Neural crest cell (in vitro differentiated cells): ENCODE measurements around the gene SERF1B. TPM values are rescaled to one million over a fixed set of nuclear protein-coding genes. Genes with fewer than 3 reads are reported as not detected.
"Not testable (repeated sequence)": the region's sequence is repeated elsewhere in the genome, so short reads cannot be mapped to it uniquely, and the experiment has no call there.

Experiments used
- DNase-seq: peaks from one replicate; pipeline ENCODE4 v3.0.0; 2021; ENCODE audit warnings: low read depth, mixed read lengths, low spot score
- H3K27ac Mint-ChIP-seq: one replicate; pipeline ENCODE4 v1.8.0; 2021; ENCODE audit warnings: mild to moderate bottlenecking, mixed read lengths; ENCODE audit not compliant: unreplicated experiment
- H3K27me3 Mint-ChIP-seq: 2 replicates; pipeline ENCODE4 v1.8.0; 2021; ENCODE audit warnings: low read depth, mild to moderate bottlenecking, mixed read lengths
- H3K36me3 Mint-ChIP-seq: 2 replicates; pipeline ENCODE4 v1.8.0; 2021; ENCODE audit warnings: low read depth, mild to moderate bottlenecking, mixed read lengths
- H3K4me1 Mint-ChIP-seq: 2 replicates; pipeline ENCODE4 v1.8.0; 2021; ENCODE audit warnings: mixed read lengths
- H3K4me3 Mint-ChIP-seq: one replicate; pipeline ENCODE4 v1.8.0; 2021; ENCODE audit warnings: mild to moderate bottlenecking, mixed read lengths
- H3K9me3 Mint-ChIP-seq: 2 replicates; pipeline ENCODE4 v1.8.0; 2021; ENCODE audit warnings: mixed read lengths
- long read RNA-seq: library from polyadenylated mRNA; unstranded; transcript quantifications from one replicate; pipeline ENCODE4 v2.0.0, GENCODE V29; 2020
- total RNA-seq: library from RNA; stranded (reverse); gene quantifications from 2 replicates; pipeline ENCODE4 v1.2.1, GENCODE V29; 2021

Gene SERF1B
- 44.3 and 53.2 TPM in 2 replicates for total RNA-seq
- long read RNA-seq, transcript SERF1B-202 (3 exons, 703 nt), result major isoform, 8 of 16 reads
- long read RNA-seq, partial matches to known transcripts, result 0 of 16 reads
- long read RNA-seq, other reads (novel, unspliced or antisense), result 4 of 16 reads

DNA sequence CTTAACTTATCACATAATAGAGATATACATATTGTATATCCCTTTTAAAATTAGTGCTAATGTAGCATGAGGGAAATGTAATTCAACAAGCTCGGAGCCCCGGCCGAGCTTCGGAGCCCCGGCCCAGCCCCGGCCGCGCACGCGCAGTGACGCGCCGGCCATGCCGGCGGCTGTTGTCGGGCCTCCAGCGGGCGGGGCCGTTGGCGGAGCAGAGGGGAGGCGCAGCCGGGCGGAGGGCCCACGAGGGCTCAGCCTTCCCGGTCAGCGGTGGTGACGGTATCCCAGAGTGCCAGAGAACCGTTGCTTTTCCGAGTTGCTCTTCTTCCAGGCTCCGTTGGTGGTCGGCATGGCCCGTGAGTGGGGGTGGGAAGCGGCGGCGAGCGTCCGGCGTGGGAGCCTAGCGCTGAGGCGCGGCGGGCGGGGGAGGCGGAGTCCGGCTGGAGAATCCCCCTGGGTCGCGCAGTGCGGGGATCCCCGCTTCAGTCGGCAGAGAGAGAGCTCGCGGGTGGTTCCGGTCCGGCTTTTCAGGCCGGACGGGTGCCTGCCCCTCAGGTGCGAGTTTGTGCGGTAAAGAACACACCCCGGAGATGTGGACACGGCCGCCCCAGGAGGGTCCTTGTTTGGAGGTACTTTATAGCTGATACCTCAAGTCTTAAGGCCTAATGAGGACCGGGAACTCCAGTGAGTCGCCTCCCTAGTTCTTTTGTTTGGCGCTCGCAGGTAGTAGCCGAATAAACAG is at the start of gene SERF1B:
Gene SERF1B (plus strand): TSS at position 146 of the 739 bp plus-strand sequence. CDS start 201 bp downstream, at position 347.
- not testable (repeated sequence) for H3K27me3 Mint-ChIP-seq, H3K4me3 Mint-ChIP-seq, DNase-seq, H3K27ac Mint-ChIP-seq, H3K4me1 Mint-ChIP-seq, H3K9me3 Mint-ChIP-seq, H3K36me3 Mint-ChIP-seq

DNA sequence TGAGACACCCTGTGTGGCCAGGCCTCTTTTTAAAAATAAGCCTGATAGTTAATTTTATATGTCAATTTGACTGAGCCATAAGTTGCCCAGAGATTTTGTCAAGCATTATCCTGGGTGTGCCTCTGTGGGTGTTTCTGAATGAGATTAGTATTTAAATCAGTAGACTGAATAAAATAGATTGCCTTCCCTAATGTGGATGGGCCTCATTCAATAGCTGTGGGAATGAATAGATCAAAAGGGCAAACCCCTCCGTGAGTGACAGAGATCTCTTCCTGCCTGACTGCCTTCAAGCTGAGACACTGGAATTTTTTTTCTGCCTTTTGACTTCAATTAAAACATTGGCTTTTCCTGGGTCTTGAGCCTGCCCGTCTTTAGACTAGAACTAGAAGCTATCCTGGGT is 33.3 kb upstream of the SERF1B start:
- H3K36me3 Mint-ChIP-seq, H3K27ac Mint-ChIP-seq, H3K9me3 Mint-ChIP-seq, H3K4me1 Mint-ChIP-seq, H3K27me3 Mint-ChIP-seq, H3K4me3 Mint-ChIP-seq, DNase-seq: not testable (repeated sequence)

DNA sequence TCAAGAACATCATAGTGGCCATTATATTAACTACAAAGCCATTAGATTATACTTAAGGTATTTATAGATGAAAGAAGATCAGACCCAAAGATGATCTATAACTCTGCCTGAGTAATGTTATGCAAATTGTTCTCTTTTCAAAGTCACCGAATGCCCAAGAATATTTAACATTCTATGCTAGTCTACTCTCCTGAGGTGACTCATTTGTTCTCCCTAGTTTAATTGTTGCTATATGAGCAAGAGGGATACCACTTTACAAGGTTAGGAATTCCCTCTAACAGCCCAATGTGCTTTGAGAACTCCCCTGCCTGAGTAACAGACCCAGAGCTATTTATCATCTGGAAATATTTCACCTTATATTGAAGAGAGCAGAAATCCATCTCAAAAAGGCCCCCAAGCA is 29.5 kb upstream of the SERF1B start:
- not testable (repeated sequence) for H3K9me3 Mint-ChIP-seq, DNase-seq, H3K4me3 Mint-ChIP-seq, H3K36me3 Mint-ChIP-seq, H3K27ac Mint-ChIP-seq, H3K4me1 Mint-ChIP-seq, H3K27me3 Mint-ChIP-seq

DNA sequence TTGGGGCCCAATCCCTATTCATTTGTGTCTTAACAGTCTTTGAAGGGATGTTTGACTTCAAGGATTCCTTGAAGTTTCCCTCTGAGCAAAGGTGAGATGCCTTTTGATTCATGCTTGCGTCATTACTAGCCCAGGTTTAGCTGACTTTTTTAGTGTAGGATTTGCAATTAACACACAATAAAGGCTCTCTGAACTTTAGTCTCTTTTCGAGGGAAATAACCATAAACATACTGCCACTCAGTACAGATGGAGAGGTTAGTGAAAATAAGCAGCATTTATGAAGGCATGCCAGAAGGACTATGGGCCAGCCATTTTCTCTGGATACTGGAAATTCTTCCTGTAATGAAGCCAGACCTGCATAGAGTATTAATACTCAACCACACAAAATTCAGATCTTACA is 4.4 kb upstream of the SERF1B start:
- not testable (repeated sequence) for H3K9me3 Mint-ChIP-seq, H3K27ac Mint-ChIP-seq, H3K4me3 Mint-ChIP-seq, H3K27me3 Mint-ChIP-seq, H3K4me1 Mint-ChIP-seq, H3K36me3 Mint-ChIP-seq, DNase-seq

DNA sequence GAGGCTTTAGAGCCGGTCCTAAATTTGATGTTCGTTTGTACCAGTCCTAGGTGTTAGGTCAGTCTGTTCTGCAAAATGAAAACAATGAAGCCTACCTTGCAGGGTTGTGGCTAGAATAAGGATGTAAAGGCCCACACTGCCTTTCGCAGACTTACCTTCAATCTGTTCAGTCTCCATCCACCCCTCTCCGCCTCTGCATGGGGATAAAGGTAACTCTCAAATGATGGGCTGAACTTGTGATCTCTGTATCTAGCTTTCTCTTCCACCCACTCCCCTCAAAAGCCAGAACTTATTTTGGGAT is 744 bp downstream of the SERF1B start:
- H3K9me3 Mint-ChIP-seq, DNase-seq, H3K27me3 Mint-ChIP-seq, H3K4me3 Mint-ChIP-seq, H3K4me1 Mint-ChIP-seq, H3K36me3 Mint-ChIP-seq, H3K27ac Mint-ChIP-seq: not testable (repeated sequence)

DNA sequence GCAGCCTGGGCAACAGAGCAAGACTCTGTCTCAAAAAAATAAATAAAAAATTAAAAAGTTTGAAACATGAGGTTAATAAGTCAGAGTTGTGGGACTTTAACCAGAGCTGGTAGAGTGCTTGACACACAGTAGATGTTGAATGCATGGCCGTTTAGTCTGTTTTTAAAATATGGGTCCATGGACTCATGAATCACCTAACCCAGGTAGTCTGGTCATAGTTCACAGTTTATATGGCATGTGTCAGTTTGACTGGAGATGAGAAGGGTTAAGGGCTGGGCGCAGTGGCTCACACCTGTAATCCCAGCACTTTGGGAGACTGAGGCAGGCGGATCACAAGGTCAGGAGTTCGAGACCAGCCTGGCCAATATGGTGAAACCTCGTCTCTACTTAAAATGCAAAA is 6.2 kb downstream of the SERF1B start:
- DNase-seq, H3K27ac Mint-ChIP-seq, H3K4me1 Mint-ChIP-seq, H3K9me3 Mint-ChIP-seq, H3K27me3 Mint-ChIP-seq, H3K4me3 Mint-ChIP-seq, H3K36me3 Mint-ChIP-seq: not testable (repeated sequence)

DNA sequence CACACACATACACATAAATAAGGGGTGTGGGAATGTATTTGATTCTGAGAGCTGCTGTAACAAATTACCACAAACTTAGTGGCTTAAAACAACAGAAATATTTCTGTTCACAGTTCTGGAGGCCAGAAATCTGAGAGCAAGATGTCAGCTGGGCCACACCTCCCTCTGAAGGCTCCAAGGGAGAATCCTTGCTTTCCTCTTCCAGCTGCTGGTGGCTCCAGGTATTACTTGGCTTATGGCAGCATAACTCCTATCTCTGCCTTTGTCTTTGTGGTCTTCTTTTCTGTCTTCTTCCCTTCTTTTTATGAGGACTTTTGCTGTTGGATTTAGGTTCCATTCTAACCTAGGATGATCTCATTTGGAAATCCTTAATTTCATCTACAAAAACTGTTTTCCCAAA is 16.4 kb downstream of the SERF1B start:
- H3K27ac Mint-ChIP-seq, H3K4me3 Mint-ChIP-seq, H3K27me3 Mint-ChIP-seq, H3K36me3 Mint-ChIP-seq, H3K9me3 Mint-ChIP-seq, H3K4me1 Mint-ChIP-seq, DNase-seq: not testable (repeated sequence)

DNA sequence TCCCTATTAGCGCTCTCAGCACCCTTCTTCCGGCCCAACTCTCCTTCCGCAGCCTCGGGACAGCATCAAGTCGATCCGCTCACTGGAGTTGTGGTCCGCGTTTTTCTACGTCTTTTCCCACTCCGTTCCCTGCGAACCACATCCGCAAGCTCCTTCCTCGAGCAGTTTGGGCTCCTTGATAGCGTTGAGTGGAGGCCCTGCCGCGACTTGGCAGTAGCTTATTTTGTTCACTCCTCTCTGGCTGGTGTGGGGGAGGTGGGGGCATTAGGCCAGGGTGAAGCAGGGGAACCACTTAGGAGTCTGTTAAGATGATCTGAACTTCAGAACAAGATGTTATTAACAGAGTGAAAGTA is 24.7 kb downstream of the SERF1B start:
- not testable (repeated sequence) for H3K27me3 Mint-ChIP-seq

DNA sequence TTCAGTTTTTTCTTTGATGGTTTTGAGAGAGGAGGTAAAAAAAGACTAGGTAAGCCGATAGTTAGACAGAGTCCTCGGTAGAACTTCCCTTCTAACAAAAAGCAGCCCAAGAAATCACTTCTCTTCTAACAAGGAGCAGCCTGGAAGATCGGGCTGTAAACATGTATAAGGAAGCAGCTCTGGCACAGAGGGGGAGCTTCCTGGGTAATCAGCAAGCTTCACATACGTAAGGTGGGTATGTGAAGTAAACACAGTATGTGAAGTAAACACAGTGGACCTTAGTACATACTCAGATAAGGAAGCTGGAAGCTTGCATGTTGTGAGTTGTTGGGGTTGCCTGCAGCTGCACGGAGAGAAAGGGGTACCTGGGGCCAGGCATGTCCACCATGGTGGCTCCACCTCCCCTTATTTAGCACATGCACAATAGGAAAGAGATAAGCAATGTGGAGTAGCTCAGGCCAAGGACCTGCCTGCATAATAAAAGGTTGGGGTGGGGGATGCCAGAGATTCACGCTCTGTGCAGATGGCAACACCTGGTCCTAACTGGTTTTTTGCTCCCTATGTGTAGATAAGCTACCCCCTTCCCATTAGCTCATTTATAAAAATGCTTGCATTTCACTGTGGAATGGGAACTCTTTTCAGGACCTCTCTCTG is 31.4 kb downstream of the SERF1B start:
- DNase-seq, H3K27ac Mint-ChIP-seq, H3K4me1 Mint-ChIP-seq, H3K36me3 Mint-ChIP-seq, H3K27me3 Mint-ChIP-seq, H3K9me3 Mint-ChIP-seq, H3K4me3 Mint-ChIP-seq: not testable (repeated sequence)

More for the DNA sequence above, 24.7 kb downstream of the SERF1B start:
- not testable (repeated sequence) for H3K4me1 Mint-ChIP-seq, DNase-seq, H3K9me3 Mint-ChIP-seq, H3K27ac Mint-ChIP-seq, H3K4me3 Mint-ChIP-seq, H3K36me3 Mint-ChIP-seq

DNA sequence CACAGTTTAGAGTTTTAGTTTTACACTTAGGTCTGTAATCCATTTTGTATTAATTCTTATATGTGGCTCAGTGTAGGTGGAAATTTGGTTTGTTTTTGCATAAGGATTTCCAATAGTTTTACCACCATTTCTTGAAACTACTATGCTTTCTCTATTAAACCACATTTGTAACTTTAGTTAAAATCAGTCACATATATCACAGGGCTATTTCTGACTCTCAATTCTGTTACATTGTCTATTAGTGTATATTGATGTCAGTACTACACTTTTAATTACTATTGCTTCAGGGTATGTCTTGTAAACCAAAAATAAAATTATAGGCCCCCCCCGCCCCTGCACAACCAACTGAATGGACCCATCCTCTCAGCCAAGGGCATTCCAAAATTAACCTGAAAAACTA is 32.1 kb downstream of the SERF1B start:
- H3K27ac Mint-ChIP-seq, DNase-seq, H3K4me3 Mint-ChIP-seq, H3K27me3 Mint-ChIP-seq, H3K4me1 Mint-ChIP-seq, H3K36me3 Mint-ChIP-seq, H3K9me3 Mint-ChIP-seq: not testable (repeated sequence)

DNA sequence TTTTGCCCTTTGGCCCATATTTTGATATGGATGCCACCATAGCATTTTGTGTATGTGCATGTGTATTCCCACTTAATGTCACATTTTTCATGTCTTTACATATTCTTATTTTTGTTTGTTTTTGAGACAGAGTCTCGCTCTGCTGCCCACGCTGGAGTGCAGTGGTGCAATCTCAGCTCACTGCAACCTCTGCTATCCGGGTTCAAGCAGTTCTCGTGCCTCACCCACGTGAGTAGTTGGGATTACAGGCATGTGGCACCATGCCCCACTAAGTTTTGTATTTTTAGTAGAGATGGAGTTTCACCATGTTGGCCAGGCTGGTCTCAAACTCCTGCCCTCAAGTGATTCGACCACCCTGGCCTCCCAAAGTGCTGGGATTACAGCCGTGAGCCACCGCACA is 52.6 kb downstream of the SERF1B start:
- H3K9me3 Mint-ChIP-seq, H3K4me1 Mint-ChIP-seq, H3K27me3 Mint-ChIP-seq, H3K4me3 Mint-ChIP-seq, H3K36me3 Mint-ChIP-seq, DNase-seq, H3K27ac Mint-ChIP-seq: not testable (repeated sequence)

DNA sequence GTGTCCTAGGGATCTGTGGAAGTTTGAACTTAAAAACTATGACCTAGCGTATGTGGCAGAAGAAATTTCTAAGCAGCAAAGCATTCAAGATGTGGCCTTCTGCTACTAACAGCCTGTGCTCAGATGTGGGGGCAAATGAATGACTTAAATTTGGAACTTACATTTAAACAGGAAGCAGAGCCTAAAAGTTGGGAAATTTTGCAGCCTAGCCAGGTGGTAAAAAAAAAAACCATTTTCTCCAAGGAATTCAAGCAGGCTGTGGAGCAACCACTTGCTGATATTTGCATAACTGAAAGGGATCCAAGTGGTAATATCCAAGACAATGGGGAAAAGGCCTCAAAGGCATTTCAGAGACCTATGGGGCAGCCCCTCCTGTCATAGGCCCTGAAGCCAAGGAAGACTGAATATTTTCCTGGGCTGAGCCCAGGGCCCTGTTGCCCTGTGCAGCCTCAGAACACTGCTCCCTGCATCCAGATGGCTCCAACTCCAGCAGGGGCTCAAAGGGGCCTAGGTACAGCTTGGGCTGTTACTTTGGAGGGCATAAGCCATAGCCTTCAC is 63.9 kb downstream of the SERF1B start:
- not testable (repeated sequence) for H3K9me3 Mint-ChIP-seq, H3K4me3 Mint-ChIP-seq, H3K27me3 Mint-ChIP-seq, H3K27ac Mint-ChIP-seq, DNase-seq, H3K36me3 Mint-ChIP-seq, H3K4me1 Mint-ChIP-seq

DNA sequence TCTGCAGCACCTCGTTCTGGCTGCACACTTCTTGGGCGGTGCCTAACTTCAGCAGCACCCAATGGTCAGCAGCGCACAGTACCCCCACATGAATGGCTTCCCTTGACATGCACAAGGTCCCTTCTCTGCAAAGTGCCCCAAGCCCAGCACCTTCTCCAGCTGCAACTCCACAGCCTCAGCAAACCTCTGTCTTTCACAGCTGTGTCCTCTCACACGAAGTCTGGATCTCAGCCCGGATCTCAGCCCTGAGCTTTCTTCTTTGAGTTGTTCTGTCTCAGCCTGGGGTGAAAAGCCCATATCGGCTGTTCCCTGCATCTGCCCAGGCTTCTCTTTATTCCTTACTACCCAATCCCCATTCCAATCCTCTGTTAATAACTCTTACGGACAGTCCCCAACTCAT is 66.7 kb downstream of the SERF1B start:
- not testable (repeated sequence) for H3K36me3 Mint-ChIP-seq, DNase-seq, H3K4me3 Mint-ChIP-seq, H3K4me1 Mint-ChIP-seq, H3K9me3 Mint-ChIP-seq, H3K27ac Mint-ChIP-seq, H3K27me3 Mint-ChIP-seq
